Activated naive CD8-positive, alpha-beta T cell treated with anti-CD3 and anti-CD28 coated beads, Interleukin-2, amount 10 ng/mL, durations not matched to agents 7 days and 5 days (primary cell): ENCODE results near the gene HP1BP3. TPM values are rescaled to one million over a fixed set of nuclear protein-coding genes. Genes with fewer than 3 reads are reported as not detected.
"Not testable (repeated sequence)": the region's sequence is repeated elsewhere in the genome, so short reads cannot be mapped to it uniquely, and the experiment has no call there.

ENCODE experiments used
- ATAC-seq: fragments of 150-1000 bp; cut with Tn5 transposase; one replicate; pipeline ENCODE4 v1.10.0; 2021; ENCODE audit warnings: low read depth, moderate library complexity
- POLR2A ChIA-PET: fragments of 350-600 bp; sonication (Branson Sonifier 250); formaldehyde crosslinking; loops from one replicate; lab custom pipeline; 2021; ENCODE audit warnings: antibody characterized with exemption; lab: Charles Lee
- DNase-seq: peaks from one replicate; pipeline ENCODE4 v3.0.0; 2021
- H3K27ac Mint-ChIP-seq: one replicate; pipeline ENCODE4 v1.8.0; 2022; ENCODE audit warnings: mild to moderate bottlenecking, mixed read lengths
- H3K27me3 Mint-ChIP-seq: one replicate; pipeline ENCODE4 v1.8.0; 2022; ENCODE audit warnings: mild to moderate bottlenecking, moderate library complexity, mixed read lengths
- H3K36me3 Mint-ChIP-seq: one replicate; pipeline ENCODE4 v1.8.0; 2021; ENCODE audit warnings: mild to moderate bottlenecking, mixed read lengths
- H3K4me1 Mint-ChIP-seq: one replicate; pipeline ENCODE4 v1.8.0; 2021; ENCODE audit warnings: mixed read lengths
- H3K4me3 Mint-ChIP-seq: one replicate; pipeline ENCODE4 v1.8.0; 2022; ENCODE audit warnings: mild to moderate bottlenecking, moderate library complexity, mixed read lengths
- H3K9me3 Mint-ChIP-seq: one replicate; pipeline ENCODE4 v1.8.0; 2021; ENCODE audit warnings: mixed read lengths
- total RNA-seq, 2 experiments: library from RNA; stranded (reverse); gene quantifications; one replicate each; pipeline ENCODE4 v1.2.3, GENCODE V29; 2021

Gene HP1BP3
- total RNA-seq, 2 experiments from 2014 or later = 313 to 324 TPM

GRCh38 chr1:20792196-20792595, 5.1 kb upstream of the HP1BP3 start:
- ATAC-seq = no peak
- Mint-ChIP-seq H3K9me3 (no peaks in the 10 kb centered on the region), H3K27ac (no peak overlapping the region), H3K4me3 (no peak overlapping the region), H3K4me1 (peaks cover 9% of the 10 kb centered on the region), H3K36me3 (no peaks in the 10 kb centered on the region), H3K27me3 (peaks cover 5% of the 10 kb centered on the region)
- no peak for DNase-seq
- POLR2A ChIA-PET = interaction anchor here (0.8 kb wide), 1 partner anchor 11 kb away, joined by 3 read pairs; no protein-coding TSS in a partner anchor

- peaks cover 5% of the 10 kb centered on the region for H3K27me3 Mint-ChIP-seq
- peaks cover 9% of the 10 kb centered on the region for H3K4me1 Mint-ChIP-seq
- no peaks in the 10 kb centered on the region for H3K36me3 Mint-ChIP-seq
- no peaks in the 10 kb centered on the region for H3K9me3 Mint-ChIP-seq
- ATAC-seq (no peak), DNase-seq (no peak)
- H3K27ac Mint-ChIP-seq = no peak overlapping the region
- POLR2A ChIA-PET = no interaction called here
- no peak overlapping the region for H3K4me3 Mint-ChIP-seq
These were observed 3.7 kb upstream of the HP1BP3 start for GRCh38 chr1:20790785-20791184.

GRCh38 chr1:20789598-20789997, 2.5 kb upstream of the HP1BP3 start:
- DNase-seq, H3K27me3 Mint-ChIP-seq, ATAC-seq, H3K36me3 Mint-ChIP-seq, H3K9me3 Mint-ChIP-seq, H3K27ac Mint-ChIP-seq, H3K4me3 Mint-ChIP-seq: not testable (repeated sequence)
- POLR2A ChIA-PET = interaction anchor here (0.7 kb wide), 1 partner anchor 83 kb away, joined by 6 read pairs; no protein-coding TSS in a partner anchor
- H3K4me1 Mint-ChIP-seq = peaks cover 14% of the 10 kb centered on the region

GRCh38 chr1:20787840-20788795, 1.0 kb upstream of the HP1BP3 start:
- peaks cover 20% of the 10 kb centered on the region for H3K4me1 Mint-ChIP-seq
- H3K4me3 Mint-ChIP-seq = peak overlapping the region; percentile 92
- no peak for DNase-seq
- peaks cover 2% of the 10 kb centered on the region for H3K36me3 Mint-ChIP-seq
- H3K27ac Mint-ChIP-seq = peak overlapping the region; percentile 96
- peaks cover 5% of the 10 kb centered on the region for H3K27me3 Mint-ChIP-seq
- ATAC-seq = no peak
- POLR2A ChIA-PET = interaction anchor here (1.3 to 2.5 kb wide), 2 partner anchors 24 to 557 kb away, joined by 3 to 17 read pairs; no protein-coding TSS in a partner anchor
- H3K9me3 Mint-ChIP-seq = no peaks in the 10 kb centered on the region

- Mint-ChIP-seq H3K9me3 (no peaks in the 10 kb centered on the region), H3K27me3 (peaks cover 5% of the 10 kb centered on the region), H3K4me1 (peaks cover 24% of the 10 kb centered on the region), H3K36me3 (peaks cover 2% of the 10 kb centered on the region), H3K27ac (peak overlapping the region; percentile 99), H3K4me3 (peak overlapping the region; percentile 86)
- POLR2A ChIA-PET = interaction anchor here (0.7 to 2.5 kb wide), 27 partner anchors 9 to 1239 kb away, joined by 3 to 17 read pairs (median 4); partner anchors contain the start of genes DDOST and KIF17
- ATAC-seq (peak; percentile 85), DNase-seq (peak; percentile 98)
These were observed 666 bp downstream of the HP1BP3 start for GRCh38 chr1:20786253-20787028.

GRCh38 chr1:20785907-20786252, 1.2 kb downstream of the HP1BP3 start:
- Mint-ChIP-seq H3K4me3 (peak overlapping the region; percentile 84), H3K9me3 (no peaks in the 10 kb centered on the region), H3K36me3 (peaks cover 6% of the 10 kb centered on the region), H3K4me1 (peaks cover 28% of the 10 kb centered on the region), H3K27ac (peak overlapping the region; percentile 99), H3K27me3 (peaks cover 4% of the 10 kb centered on the region)
- no peak for DNase-seq
- peak; percentile 1 for ATAC-seq
- POLR2A ChIA-PET = interaction anchor here (0.9 to 2.5 kb wide), 14 partner anchors 8 to 1238 kb away, joined by 3 to 17 read pairs (median 6); partner anchors contain the start of gene DDOST

- peaks cover 30% of the 10 kb centered on the region for H3K36me3 Mint-ChIP-seq
- no peak for DNase-seq
- POLR2A ChIA-PET = interaction anchor here (0.9 kb wide), 1 partner anchor 10 kb away, joined by 4 read pairs; no protein-coding TSS in a partner anchor
- no peak for ATAC-seq
- H3K27me3 Mint-ChIP-seq = no peaks in the 10 kb centered on the region
- no peak overlapping the region for H3K27ac Mint-ChIP-seq
- no peaks in the 10 kb centered on the region for H3K9me3 Mint-ChIP-seq
- H3K4me1 Mint-ChIP-seq = peaks cover 15% of the 10 kb centered on the region
- H3K4me3 Mint-ChIP-seq = no peak overlapping the region
These were observed 11.4 kb downstream of the HP1BP3 start for GRCh38 chr1:20775700-20776099.

GRCh38 chr1:20771780-20772179, 15.3 kb downstream of the HP1BP3 start:
- H3K36me3 Mint-ChIP-seq = peaks cover 28% of the 10 kb centered on the region
- DNase-seq = no peak

GRCh38 chr1:20770314-20771087, 16.6 kb downstream of the HP1BP3 start:
- H3K27me3 Mint-ChIP-seq = no peaks in the 10 kb centered on the region
- H3K4me1 Mint-ChIP-seq = no peaks in the 10 kb centered on the region
- DNase-seq (no peak), ATAC-seq (no peak)
- no peak overlapping the region for H3K27ac Mint-ChIP-seq
- H3K9me3 Mint-ChIP-seq = no peaks in the 10 kb centered on the region
- H3K36me3 Mint-ChIP-seq = peaks cover 30% of the 10 kb centered on the region
- no peak overlapping the region for H3K4me3 Mint-ChIP-seq
- POLR2A ChIA-PET = interaction anchor here (2.5 kb wide), 1 partner anchor 16 kb away, joined by 8 read pairs; no protein-coding TSS in a partner anchor

More at GRCh38 chr1:20771780-20772179, 15.3 kb downstream of the HP1BP3 start:
- Mint-ChIP-seq H3K27me3 (no peaks in the 10 kb centered on the region), H3K9me3 (no peaks in the 10 kb centered on the region), H3K27ac (no peak overlapping the region), H3K4me3 (no peak overlapping the region), H3K4me1 (peaks cover 2% of the 10 kb centered on the region)
- no peak for ATAC-seq
- POLR2A ChIA-PET = no interaction called here

GRCh38 chr1:20767271-20767670, 19.8 kb downstream of the HP1BP3 start:
- ATAC-seq (no peak), DNase-seq (no peak)
- H3K27me3 Mint-ChIP-seq = no peaks in the 10 kb centered on the region
- no peak overlapping the region for H3K27ac Mint-ChIP-seq
- H3K4me1 Mint-ChIP-seq = no peaks in the 10 kb centered on the region
- H3K9me3 Mint-ChIP-seq = no peaks in the 10 kb centered on the region
- POLR2A ChIA-PET = no interaction called here
- no peak overlapping the region for H3K4me3 Mint-ChIP-seq
- peaks cover 40% of the 10 kb centered on the region for H3K36me3 Mint-ChIP-seq

GRCh38 chr1:20763417-20763816, 23.7 kb downstream of the HP1BP3 start:
- peaks cover 47% of the 10 kb centered on the region for H3K36me3 Mint-ChIP-seq
- POLR2A ChIA-PET = no interaction called here

GRCh38 chr1:20760322-20760721, 26.8 kb downstream of the HP1BP3 start:
- DNase-seq = no peak
- POLR2A ChIA-PET = interaction anchor here (0.7 to 1.0 kb wide), 2 partner anchors 27 to 32 kb away, joined by 4 read pairs; partner anchors contain the start of gene HP1BP3
- H3K4me1 Mint-ChIP-seq = peaks cover 3% of the 10 kb centered on the region
- H3K27me3 Mint-ChIP-seq = no peaks in the 10 kb centered on the region
- no peak overlapping the region for H3K4me3 Mint-ChIP-seq
- ATAC-seq = no peak
- no peak overlapping the region for H3K27ac Mint-ChIP-seq
- H3K9me3 Mint-ChIP-seq = no peaks in the 10 kb centered on the region
- H3K36me3 Mint-ChIP-seq = peaks cover 52% of the 10 kb centered on the region

More at GRCh38 chr1:20763417-20763816, 23.7 kb downstream of the HP1BP3 start:
- Mint-ChIP-seq H3K4me1 (peaks cover 3% of the 10 kb centered on the region), H3K27me3 (no peaks in the 10 kb centered on the region), H3K4me3 (no peak overlapping the region), H3K27ac (no peak overlapping the region), H3K9me3 (no peaks in the 10 kb centered on the region)
- DNase-seq = no peak
- no peak for ATAC-seq
